HG03025 (cell line): Measurements from ENCODE around the gene IL18RAP.

Source experiments
- ATAC-seq: cut with Tn5 transposase; IDR thresholded peaks from one replicate; pipeline ENCODE4 v1.9.1; 2021; ENCODE audit warnings: mild to moderate bottlenecking, moderate library complexity; ENCODE audit not compliant: unreplicated experiment, low FRiP score

IL18RAP gene

GRCh38 chr2:102451968-102452367, 29.0 kb downstream of the IL18RAP start:
- no peak for ATAC-seq

GRCh38 chr2:102453501-102453900, 30.5 kb downstream of the IL18RAP start:
- ATAC-seq = no peak

GRCh38 chr2:102455061-102455670, 32.2 kb downstream of the IL18RAP start:
- no peak for ATAC-seq

GRCh38 chr2:102460467-102460866, 37.5 kb downstream of the IL18RAP start:
- ATAC-seq = no peak

GRCh38 chr2:102461188-102461587, 38.2 kb downstream of the IL18RAP start:
- ATAC-seq = no peak

- no peak for ATAC-seq
Measured at GRCh38 chr2:102463160-102463559, 40.2 kb downstream of the IL18RAP start.

- ATAC-seq = no peak
Measured at GRCh38 chr2:102470168-102470567, 47.2 kb downstream of the IL18RAP start.

GRCh38 chr2:102473020-102473419, 50.1 kb downstream of the IL18RAP start, which contains the start of gene SLC9A4:
Gene SLC9A4 (plus strand): TSS chr2:102473226. CDS start chr2:102473760, 534 bp downstream.
- no peak for ATAC-seq

- no peak for ATAC-seq
Measured at GRCh38 chr2:102473631-102474030, 50.7 kb downstream of the IL18RAP start.

- no peak for ATAC-seq
Measured at GRCh38 chr2:102474785-102475184, 51.8 kb downstream of the IL18RAP start.

GRCh38 chr2:102478686-102479470, 55.9 kb downstream of the IL18RAP start:
- ATAC-seq = no peak

- no peak for ATAC-seq
Measured at GRCh38 chr2:102480285-102481195, 57.6 kb downstream of the IL18RAP start.

GRCh38 chr2:102481931-102482330, 59.0 kb downstream of the IL18RAP start:
- ATAC-seq = no peak

GRCh38 chr2:102483086-102483485, 60.1 kb downstream of the IL18RAP start:
- no peak for ATAC-seq

- ATAC-seq = no peak
Measured at GRCh38 chr2:102484310-102485061, 61.5 kb downstream of the IL18RAP start.

- ATAC-seq = no peak
Measured at GRCh38 chr2:102485147-102485785, 62.3 kb downstream of the IL18RAP start.

GRCh38 chr2:102486941-102487702, 64.2 kb downstream of the IL18RAP start:
- no peak for ATAC-seq

- no peak for ATAC-seq
Measured at GRCh38 chr2:102487761-102488462, 65.0 kb downstream of the IL18RAP start.
